Measurements from ENCODE around the gene LATS2. TPM values are rescaled to one million over a fixed set of nuclear protein-coding genes. Genes with fewer than 3 reads are reported as not detected.
A peak's percentile ranks its signal among the peaks of the same experiment; 100 is the strongest.

LATS2 gene
- total RNA-seq, 1 donor from 2014 or later = 44.1 TPM

- DNase-seq = no peak
- intact Hi-C loops (cut with DNase I) = no loop called here
- Histone ChIP-seq H3K36me3 (no peaks in the 10 kb centered on the region), H3K27me3 (no peaks in the 10 kb centered on the region), H3K27ac (no peak overlapping the region), H3K4me1 (peaks cover 44% of the 10 kb centered on the region), H3K9me3 (no peaks in the 10 kb centered on the region), H3K4me3 (no peak overlapping the region)
- TF ChIP-seq CTCF (IDR thresholded peaks at IDR 0.05) = no peak
- ATAC-seq = no peak
These were observed 41.2 kb downstream of the LATS2 start for GRCh38 chr13:21020176-21020575.

GRCh38 chr13:21018220-21018619, 43.2 kb downstream of the LATS2 start:
- Histone ChIP-seq H3K27ac (no peak overlapping the region), H3K4me1 (peaks cover 63% of the 10 kb centered on the region), H3K36me3 (no peaks in the 10 kb centered on the region), H3K9me3 (no peaks in the 10 kb centered on the region), H3K27me3 (no peaks in the 10 kb centered on the region), H3K4me3 (no peak overlapping the region)
- DNase-seq (peak; percentile 54), ATAC-seq (peak; percentile 27)
- no peak for TF ChIP-seq CTCF (IDR thresholded peaks at IDR 0.05)
- intact Hi-C loops (cut with DNase I) = no loop called here

GRCh38 chr13:21016487-21016886, 44.9 kb downstream of the LATS2 start:
- DNase-seq = no peak
- ATAC-seq = peak; percentile 11
- Histone ChIP-seq H3K27ac (no peak overlapping the region), H3K9me3 (no peaks in the 10 kb centered on the region), H3K4me1 (peaks cover 70% of the 10 kb centered on the region), H3K36me3 (no peaks in the 10 kb centered on the region), H3K27me3 (no peaks in the 10 kb centered on the region), H3K4me3 (no peak overlapping the region)
- no peak for TF ChIP-seq CTCF (IDR thresholded peaks at IDR 0.05)
- intact Hi-C loops (cut with DNase I) = no loop called here

GRCh38 chr13:21015284-21015683, 46.1 kb downstream of the LATS2 start:
- intact Hi-C loops (cut with DNase I) = no loop called here
- Histone ChIP-seq H3K27me3 (no peaks in the 10 kb centered on the region), H3K9me3 (no peaks in the 10 kb centered on the region), H3K4me1 (peaks cover 74% of the 10 kb centered on the region), H3K36me3 (no peaks in the 10 kb centered on the region), H3K27ac (no peak overlapping the region), H3K4me3 (no peak overlapping the region)
- TF ChIP-seq CTCF (IDR thresholded peaks at IDR 0.05) = no peak
- DNase-seq (no peak), ATAC-seq (no peak)

GRCh38 chr13:21014502-21015170, 46.8 kb downstream of the LATS2 start:
- Histone ChIP-seq H3K27ac (no peak overlapping the region), H3K4me3 (no peak overlapping the region), H3K27me3 (no peaks in the 10 kb centered on the region), H3K36me3 (no peaks in the 10 kb centered on the region), H3K4me1 (peaks cover 74% of the 10 kb centered on the region), H3K9me3 (no peaks in the 10 kb centered on the region)
- no peak for TF ChIP-seq CTCF (IDR thresholded peaks at IDR 0.05)
- intact Hi-C loops (cut with DNase I) = no loop called here
- peak; percentile 44 for DNase-seq
- no peak for ATAC-seq

- intact Hi-C loops (cut with DNase I) = no loop called here
- Histone ChIP-seq H3K4me1 (peaks cover 74% of the 10 kb centered on the region), H3K9me3 (no peaks in the 10 kb centered on the region), H3K4me3 (no peak overlapping the region), H3K27me3 (no peaks in the 10 kb centered on the region), H3K27ac (no peak overlapping the region), H3K36me3 (no peaks in the 10 kb centered on the region)
- TF ChIP-seq CTCF (IDR thresholded peaks at IDR 0.05) = no peak
- no peak for ATAC-seq
- DNase-seq = peak; percentile 6
These were observed 47.3 kb downstream of the LATS2 start for GRCh38 chr13:21014139-21014501.
